ENCODE results near the gene CUL3. TPM values are rescaled to one million over a fixed set of nuclear protein-coding genes. Genes with fewer than 3 reads are reported as not detected.

CUL3 gene
- total and polyA plus RNA-seq, 12 donors, result 60.2 to 87.9 (median 69.8) TPM

DNA sequence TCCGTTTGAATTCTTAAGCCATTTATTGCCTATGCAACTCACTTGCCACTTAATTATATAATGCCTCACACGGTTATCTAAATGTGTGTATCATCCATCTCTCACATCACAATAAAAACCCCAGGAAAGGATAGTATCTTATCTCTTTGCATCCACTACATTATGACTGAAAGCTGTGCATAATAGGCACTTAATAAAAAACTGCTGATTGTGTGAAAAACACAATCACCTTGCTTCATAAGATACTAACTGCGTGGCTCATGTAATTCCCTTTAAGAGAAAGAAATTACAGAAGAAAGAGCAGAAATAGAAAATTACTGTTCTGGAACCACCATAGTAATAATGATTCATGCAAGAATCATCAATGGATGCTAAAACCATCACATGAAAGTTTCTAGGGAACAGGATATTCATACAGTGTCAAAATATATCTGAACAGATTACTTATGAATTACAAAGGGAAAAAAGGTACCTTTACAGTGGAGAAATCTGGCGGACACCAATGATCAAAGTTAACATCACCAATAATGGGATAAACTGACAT lies 29.3 kb downstream of the CUL3 start:
- ATAC-seq, result no peak
- DNase-seq, result no peak
- Histone ChIP-seq H3K36me3 (peaks cover 0 to 26% (median 0%) of the 10 kb centered on the region in 9 donors), H3K9me3 (no peaks in the 10 kb centered on the region), H3K4me1 (peaks cover 0 to 25% (median 13%) of the 10 kb centered on the region in 9 donors), H3K27ac (no peak overlapping the region), H3K27me3 (no peaks in the 10 kb centered on the region), H3K4me3 (no peak overlapping the region)
- TF ChIP-seq, protein P1, sequence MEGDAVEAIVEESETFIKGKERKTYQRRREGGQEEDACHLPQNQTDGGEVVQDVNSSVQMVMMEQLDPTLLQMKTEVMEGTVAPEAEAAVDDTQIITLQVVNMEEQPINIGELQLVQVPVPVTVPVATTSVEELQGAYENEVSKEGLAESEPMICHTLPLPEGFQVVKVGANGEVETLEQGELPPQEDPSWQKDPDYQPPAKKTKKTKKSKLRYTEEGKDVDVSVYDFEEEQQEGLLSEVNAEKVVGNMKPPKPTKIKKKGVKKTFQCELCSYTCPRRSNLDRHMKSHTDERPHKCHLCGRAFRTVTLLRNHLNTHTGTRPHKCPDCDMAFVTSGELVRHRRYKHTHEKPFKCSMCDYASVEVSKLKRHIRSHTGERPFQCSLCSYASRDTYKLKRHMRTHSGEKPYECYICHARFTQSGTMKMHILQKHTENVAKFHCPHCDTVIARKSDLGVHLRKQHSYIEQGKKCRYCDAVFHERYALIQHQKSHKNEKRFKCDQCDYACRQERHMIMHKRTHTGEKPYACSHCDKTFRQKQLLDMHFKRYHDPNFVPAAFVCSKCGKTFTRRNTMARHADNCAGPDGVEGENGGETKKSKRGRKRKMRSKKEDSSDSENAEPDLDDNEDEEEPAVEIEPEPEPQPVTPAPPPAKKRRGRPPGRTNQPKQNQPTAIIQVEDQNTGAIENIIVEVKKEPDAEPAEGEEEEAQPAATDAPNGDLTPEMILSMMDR (IDR thresholded peaks at IDR 0.05), result no peak
- intact Hi-C loops (cut with DNase I), result no loop called here
- WGBS, 2 donors, result 91 to 93% methylated on average over 4 of the region's 4 CpGs

DNA sequence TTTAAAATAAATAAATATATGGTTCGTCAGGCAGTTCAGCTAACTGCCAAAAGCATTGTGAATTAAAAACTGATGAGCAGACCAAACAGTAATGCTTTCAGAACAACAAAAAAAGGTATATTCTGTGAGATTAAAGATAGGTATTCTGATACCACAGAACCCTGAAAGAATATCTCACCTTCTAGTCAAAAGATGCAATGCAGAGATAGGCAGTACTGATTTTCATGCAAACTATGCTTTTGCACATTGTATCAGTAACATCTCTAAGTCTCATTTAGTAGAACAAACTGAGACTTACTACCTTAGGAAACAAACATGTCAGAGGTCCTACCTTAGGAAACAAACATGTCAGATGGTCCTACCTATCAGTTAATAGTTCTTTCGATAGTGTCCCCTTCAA lies 32.4 kb downstream of the CUL3 start:
- no peak overlapping the region for H3K4me3 ChIP-seq
- ATAC-seq (no peak), DNase-seq (no peak)
- peaks cover 0 to 36% (median 0%) of the 10 kb centered on the region in 9 donors for H3K36me3 ChIP-seq
- H3K27me3 ChIP-seq, result no peaks in the 10 kb centered on the region
- peaks cover 0 to 13% (median 0%) of the 10 kb centered on the region in 9 donors for H3K4me1 ChIP-seq
- H3K9me3 ChIP-seq, result no peaks in the 10 kb centered on the region
- WGBS, 2 donors, result 94 to 97% methylated on average over 2 of the region's 2 CpGs
- intact Hi-C loops (cut with DNase I), result loop anchor here in 1 of 10 donors (1.0 kb wide), 1 partner anchor 31 kb away; no protein-coding TSS in a partner anchor
- TF ChIP-seq, protein P1 (IDR thresholded peaks at IDR 0.05), result no peak
- H3K27ac ChIP-seq, result no peak overlapping the region

DNA sequence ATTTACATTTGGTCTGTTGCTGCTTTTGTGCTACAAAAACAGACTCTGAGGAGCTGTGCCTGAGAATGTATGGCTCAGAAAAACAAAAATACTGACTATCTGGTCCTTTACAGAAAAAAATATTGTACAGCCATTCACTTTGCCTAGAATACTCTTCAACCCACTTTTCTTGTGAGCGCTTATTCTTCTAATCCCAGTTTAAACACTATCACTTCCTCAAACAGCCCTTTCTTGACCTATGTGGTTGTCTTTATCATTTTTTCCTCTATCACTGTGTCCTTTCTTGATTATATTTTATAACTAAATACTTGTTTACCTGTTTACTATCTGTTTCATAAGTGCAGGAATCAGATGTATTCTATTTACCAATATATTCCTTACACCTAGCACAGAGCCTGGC lies 33.5 kb downstream of the CUL3 start:
- WGBS, 2 donors, result 100% methylated on average over 1 of the region's 1 CpG
- TF ChIP-seq, protein P1 (IDR thresholded peaks at IDR 0.05), result no peak
- intact Hi-C loops (cut with DNase I), result loop anchor here in 1 of 10 donors (1.0 kb wide), 1 partner anchor 30 kb away; no protein-coding TSS in a partner anchor
- DNase-seq (no peak), ATAC-seq (no peak)
- peaks cover 0 to 27% (median 0%) of the 10 kb centered on the region in 9 donors for H3K36me3 ChIP-seq
- no peaks in the 10 kb centered on the region for H3K27me3 ChIP-seq
- no peaks in the 10 kb centered on the region for H3K9me3 ChIP-seq
- no peak overlapping the region for H3K27ac ChIP-seq
- no peak overlapping the region for H3K4me3 ChIP-seq
- peaks cover 0 to 16% (median 0%) of the 10 kb centered on the region in 9 donors for H3K4me1 ChIP-seq

DNA sequence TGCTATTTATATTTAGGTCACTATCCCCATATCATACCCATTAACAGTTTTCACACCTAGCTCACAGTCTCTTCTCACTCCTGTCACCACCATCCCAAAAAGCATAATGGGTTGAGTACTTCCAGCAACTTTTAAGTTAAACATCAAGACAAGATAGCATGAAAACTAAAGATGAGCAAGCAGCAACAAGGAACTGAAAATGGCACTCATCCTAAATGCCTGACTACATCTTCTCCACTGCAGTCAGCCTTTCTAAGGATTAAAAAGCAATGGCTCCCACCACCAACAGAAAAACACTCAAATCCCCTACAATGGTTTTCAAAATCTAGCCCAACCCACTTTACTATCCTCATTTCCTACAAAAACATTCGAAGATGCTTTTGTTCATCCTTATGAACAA lies 38.2 kb downstream of the CUL3 start:
- TF ChIP-seq, protein P1 (IDR thresholded peaks at IDR 0.05), result no peak
- Histone ChIP-seq H3K27ac (no peak overlapping the region), H3K9me3 (no peaks in the 10 kb centered on the region), H3K36me3 (peaks cover 0 to 19% (median 0%) of the 10 kb centered on the region in 9 donors), H3K4me3 (no peak overlapping the region), H3K4me1 (peaks cover 0 to 41% (median 25%) of the 10 kb centered on the region in 9 donors), H3K27me3 (no peaks in the 10 kb centered on the region)
- DNase-seq (no peak), ATAC-seq (no peak)
- intact Hi-C loops (cut with DNase I), result no loop called here
- WGBS, 2 donors, result 47 to 100% methylated on average over 1 of the region's 1 CpG

Measured in heart right ventricle (tissue), 16 donors.